ENCODE results near the gene SHROOM1. TPM values are rescaled to one million over a fixed set of nuclear protein-coding genes. Genes with fewer than 3 reads are reported as not detected.

The SHROOM1 gene
- total RNA-seq, 2 donors from 2014 or later, result 6.6 to 14.4 TPM

GRCh38 chr5:132782101-132782500 is 48.3 kb downstream of the SHROOM1 start:
- no peaks in the 10 kb centered on the region for H3K36me3 Mint-ChIP-seq (ENCODE audit: low read depth)
- no peak overlapping the region for H3K9ac ChIP-seq (ENCODE audit: extremely low read depth, low read length, poor library complexity, severe bottlenecking)
- H3K4me3 ChIP-seq (ENCODE audit: low read length), result no peak overlapping the region
- H3K4me1 ChIP-seq (ENCODE audit: control insufficient read depth, insufficient read depth, low read length), result no peaks in the 10 kb centered on the region
- peaks cover 49% of the 10 kb centered on the region for H3K27me3 Mint-ChIP-seq (ENCODE audit: insufficient read depth)
- H3K4me3 Mint-ChIP-seq, result no peak overlapping the region
- DNase-seq, result no peak
- no peaks in the 10 kb centered on the region for H3K9me3 ChIP-seq (ENCODE audit: control insufficient read depth, low read length)
- peaks cover under 1% of the 10 kb centered on the region for H3K4me1 Mint-ChIP-seq
- H3K9me3 Mint-ChIP-seq, result no peaks in the 10 kb centered on the region
- H3K27ac ChIP-seq (ENCODE audit: low read depth, low read length), result no peak overlapping the region
- TF ChIP-seq CTCF (conservative IDR thresholded peaks at IDR 0.05), result no peak
- H3K36me3 ChIP-seq (ENCODE audit: control insufficient read depth, insufficient read depth, low read length), result no peaks in the 10 kb centered on the region
- whole genome bisulfite sequencing, 2 experiments (ENCODE audit: insufficient coverage in 1 of 2, insufficient read length in 1 of 2), result 55 to 83% methylated on average over 3 to 4 of the region's 4 CpGs
- no peak overlapping the region for H3K27ac Mint-ChIP-seq
- H3K27me3 ChIP-seq (ENCODE audit: control insufficient read depth, insufficient read depth, low read length, poor library complexity, severe bottlenecking), result peaks cover 55% of the 10 kb centered on the region

GRCh38 chr5:132781029-132781428 is 49.4 kb downstream of the SHROOM1 start:
- Mint-ChIP-seq H3K4me3 (no peak overlapping the region), H3K36me3 (ENCODE audit: low read depth) (no peaks in the 10 kb centered on the region), H3K27me3 (ENCODE audit: insufficient read depth) (peaks cover 53% of the 10 kb centered on the region), H3K4me1 (no peaks in the 10 kb centered on the region), H3K9me3 (no peaks in the 10 kb centered on the region), H3K27ac (no peak overlapping the region)
- no peak overlapping the region for H3K27ac ChIP-seq (ENCODE audit: low read depth, low read length)
- 76 to 97% methylated on average over 3 to 4 of the region's 4 CpGs for WGBS, 2 experiments (ENCODE audit: insufficient coverage in 1 of 2, insufficient read length in 1 of 2)
- no peaks in the 10 kb centered on the region for H3K4me1 ChIP-seq (ENCODE audit: control insufficient read depth, insufficient read depth, low read length)
- no peak for DNase-seq
- TF ChIP-seq CTCF (conservative IDR thresholded peaks at IDR 0.05), result no peak
- no peak overlapping the region for H3K4me3 ChIP-seq (ENCODE audit: low read length)
- H3K36me3 ChIP-seq (ENCODE audit: control insufficient read depth, insufficient read depth, low read length), result no peaks in the 10 kb centered on the region
- no peaks in the 10 kb centered on the region for H3K9me3 ChIP-seq (ENCODE audit: control insufficient read depth, low read length)
- H3K27me3 ChIP-seq (ENCODE audit: control insufficient read depth, insufficient read depth, low read length, poor library complexity, severe bottlenecking), result peaks cover 57% of the 10 kb centered on the region
- no peak overlapping the region for H3K9ac ChIP-seq (ENCODE audit: extremely low read depth, low read length, poor library complexity, severe bottlenecking)

- Histone ChIP-seq H3K36me3 (ENCODE audit: control insufficient read depth, insufficient read depth, low read length) (no peaks in the 10 kb centered on the region), H3K9ac (ENCODE audit: extremely low read depth, low read length, poor library complexity, severe bottlenecking) (no peak overlapping the region), H3K27ac (ENCODE audit: low read depth, low read length) (no peak overlapping the region), H3K4me3 (ENCODE audit: low read length) (no peak overlapping the region), H3K9me3 (ENCODE audit: control insufficient read depth, low read length) (no peaks in the 10 kb centered on the region), H3K27me3 (ENCODE audit: control insufficient read depth, insufficient read depth, low read length, poor library complexity, severe bottlenecking) (peaks cover 60% of the 10 kb centered on the region), H3K4me1 (ENCODE audit: control insufficient read depth, insufficient read depth, low read length) (no peaks in the 10 kb centered on the region)
- no peaks in the 10 kb centered on the region for H3K4me1 Mint-ChIP-seq
- no peak overlapping the region for H3K27ac Mint-ChIP-seq
- no peak overlapping the region for H3K4me3 Mint-ChIP-seq
- H3K36me3 Mint-ChIP-seq (ENCODE audit: low read depth), result no peaks in the 10 kb centered on the region
- H3K27me3 Mint-ChIP-seq (ENCODE audit: insufficient read depth), result peaks cover 52% of the 10 kb centered on the region
- H3K9me3 Mint-ChIP-seq, result no peaks in the 10 kb centered on the region
- no peak for TF ChIP-seq CTCF (conservative IDR thresholded peaks at IDR 0.05)
- no peak for DNase-seq
- 80% methylated on average over 1 of the region's 1 CpG; no CpG with 5 or more reads in 1 of the 2 experiments for WGBS, 2 experiments (ENCODE audit: insufficient coverage in 1 of 2, insufficient read length in 1 of 2)
Observed at GRCh38 chr5:132780577-132780976, 49.9 kb downstream of the SHROOM1 start.

Measured in endodermal cell (in vitro differentiated cells).